Subcutaneous abdominal adipose tissue (tissue), 5 donors: ENCODE data around the gene AKT2.

Source experiments
- H3K27ac ChIP-seq: one replicate; pipeline ENCODE4 v1.7.0; 2013; ENCODE audit warnings: low read depth, mild to moderate bottlenecking, inconsistent platforms, low read length, moderate library complexity
- H3K27me3 ChIP-seq, 5 donors: one replicate each; pipeline ENCODE4 v1.7.0; 2013; ENCODE audit warnings: low read length in 5 of 5, inconsistent platforms in 1 of 5; ENCODE audit not compliant: control insufficient read depth in 5 of 5, insufficient read depth in 4 of 5
- H3K36me3 ChIP-seq, 5 donors: one replicate each; pipeline ENCODE4 v1.7.0; 2013; ENCODE audit warnings: low read length in 5 of 5; ENCODE audit not compliant: control insufficient read depth in 5 of 5, insufficient read depth in 5 of 5
- H3K4me1 ChIP-seq, 5 donors: one replicate each; pipeline ENCODE4 v1.7.0; 2013; ENCODE audit warnings: low read length in 5 of 5, mild to moderate bottlenecking in 3 of 5, moderate library complexity in 1 of 5; ENCODE audit not compliant: control insufficient read depth in 5 of 5, insufficient read depth in 5 of 5
- H3K4me3 ChIP-seq, 5 donors: one replicate each; pipeline ENCODE4 v1.7.0; 2013; ENCODE audit warnings: low read length in 5 of 5, low read depth in 1 of 5
- H3K9ac ChIP-seq, 5 donors: one replicate each; pipeline ENCODE4 v1.7.0; 2013; ENCODE audit warnings: low read length in 5 of 5, mild to moderate bottlenecking in 4 of 5, moderate library complexity in 3 of 5
- H3K9me3 ChIP-seq, 5 donors: one replicate each; pipeline ENCODE4 v1.7.0; 2013; ENCODE audit warnings: low read length in 5 of 5; ENCODE audit not compliant: control insufficient read depth in 5 of 5
- donor health status: healthy.
- donor health status: healthy.
- donor health status: healthy.
- donor health status: healthy.
- donor health status: healthy.

Gene AKT2

GRCh38 chr19:40266912-40267600, 18.1 kb downstream of the AKT2 start:
- Histone ChIP-seq H3K27ac (peak overlapping the region; percentile 82), H3K4me3 (peak overlapping the region; percentile 44 to 61 (median 60)), H3K4me1 (peaks cover 5 to 64% (median 50%) of the 10 kb centered on the region in 5 donors), H3K9ac (peak overlapping the region in 3 of 5 donors; percentile 13 to 73 (median 58)), H3K36me3 (peaks cover 0 to 58% (median 38%) of the 10 kb centered on the region in 5 donors), H3K27me3 (no peaks in the 10 kb centered on the region), H3K9me3 (no peaks in the 10 kb centered on the region)

DNA sequence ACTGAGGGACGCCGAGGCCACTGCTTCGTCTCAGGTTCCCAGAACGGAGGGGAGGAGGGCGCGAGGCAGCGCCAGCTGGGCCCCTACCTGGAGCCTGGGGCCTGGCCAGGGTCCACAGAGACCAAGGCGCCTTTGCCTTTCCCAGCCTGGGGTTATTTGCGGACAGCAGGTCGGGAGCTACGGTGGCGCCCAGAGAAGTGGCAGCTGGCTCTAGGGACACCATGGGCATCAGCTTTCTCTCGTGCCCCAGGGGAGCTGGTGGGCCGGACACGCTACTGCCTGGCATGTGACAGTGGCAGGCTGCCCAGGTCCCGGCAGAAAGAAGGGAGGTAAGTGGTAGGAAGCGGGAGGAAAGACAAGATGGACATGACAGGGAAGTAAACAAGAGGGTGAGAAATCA, 19.0 kb downstream of the AKT2 start:
- H3K9me3 ChIP-seq, result no peaks in the 10 kb centered on the region
- H3K4me3 ChIP-seq, result peak overlapping the region in 3 of 5 donors; percentile 20 to 43 (median 31)
- H3K27ac ChIP-seq, result peak overlapping the region; percentile 82
- peaks cover 0 to 56% (median 37%) of the 10 kb centered on the region in 5 donors for H3K36me3 ChIP-seq
- peak overlapping the region in 2 of 5 donors; percentile 25 to 58 for H3K9ac ChIP-seq
- H3K27me3 ChIP-seq, result no peaks in the 10 kb centered on the region
- peaks cover 5 to 64% (median 50%) of the 10 kb centered on the region in 5 donors for H3K4me1 ChIP-seq

DNA sequence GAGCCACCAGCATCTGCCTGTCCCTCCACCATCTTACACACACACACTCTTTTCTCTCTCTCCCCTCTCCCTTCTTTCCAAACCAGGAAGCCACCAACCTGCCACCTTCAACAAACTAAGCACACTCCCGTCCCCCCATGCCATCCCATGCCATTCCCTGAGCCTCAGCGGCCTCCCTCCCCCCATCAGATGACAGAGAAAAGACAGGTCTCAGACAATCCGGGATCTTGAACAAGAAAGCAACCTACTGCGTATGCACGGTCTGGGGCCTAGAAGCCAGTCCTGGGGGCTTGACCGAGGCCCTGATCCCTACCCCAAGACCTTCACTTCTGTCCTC, 19.4 kb downstream of the AKT2 start:
- peaks cover 0 to 54% (median 37%) of the 10 kb centered on the region in 5 donors for H3K36me3 ChIP-seq
- peak overlapping the region in 4 of 5 donors; percentile 2 to 43 (median 24) for H3K4me3 ChIP-seq
- H3K4me1 ChIP-seq, result peaks cover 5 to 64% (median 53%) of the 10 kb centered on the region in 5 donors
- peak overlapping the region in 2 of 5 donors; percentile 25 to 58 for H3K9ac ChIP-seq
- H3K27me3 ChIP-seq, result no peaks in the 10 kb centered on the region
- no peaks in the 10 kb centered on the region for H3K9me3 ChIP-seq
- peak overlapping the region; percentile 82 for H3K27ac ChIP-seq

GRCh38 chr19:40265055-40265762, 19.9 kb downstream of the AKT2 start:
- no peaks in the 10 kb centered on the region for H3K27me3 ChIP-seq
- H3K4me1 ChIP-seq, result peaks cover 5 to 59% (median 49%) of the 10 kb centered on the region in 5 donors
- peak overlapping the region in 3 of 5 donors; percentile 2 to 43 (median 27) for H3K4me3 ChIP-seq
- peak overlapping the region in 1 of 5 donors; percentile 58 for H3K9ac ChIP-seq
- H3K36me3 ChIP-seq, result peaks cover 0 to 49% (median 36%) of the 10 kb centered on the region in 5 donors
- H3K27ac ChIP-seq, result peak overlapping the region; percentile 82
- no peaks in the 10 kb centered on the region for H3K9me3 ChIP-seq

- Histone ChIP-seq H3K9ac (no peak overlapping the region), H3K27me3 (no peaks in the 10 kb centered on the region), H3K36me3 (peaks cover 0 to 41% (median 32%) of the 10 kb centered on the region in 5 donors), H3K9me3 (no peaks in the 10 kb centered on the region), H3K4me3 (no peak overlapping the region), H3K4me1 (peaks cover 5 to 52% (median 45%) of the 10 kb centered on the region in 5 donors), H3K27ac (no peak overlapping the region)
Observed at GRCh38 chr19:40264314-40265054, 20.7 kb downstream of the AKT2 start.

- Histone ChIP-seq H3K4me3 (no peak overlapping the region), H3K27ac (no peak overlapping the region), H3K9ac (no peak overlapping the region), H3K27me3 (no peaks in the 10 kb centered on the region), H3K4me1 (peaks cover 5 to 53% (median 45%) of the 10 kb centered on the region in 5 donors), H3K36me3 (peaks cover 0 to 37% (median 32%) of the 10 kb centered on the region in 5 donors), H3K9me3 (no peaks in the 10 kb centered on the region)
Observed at GRCh38 chr19:40263440-40264313, 21.5 kb downstream of the AKT2 start.

- Histone ChIP-seq H3K27ac (peak overlapping the region; percentile 70), H3K36me3 (peaks cover 0 to 37% (median 32%) of the 10 kb centered on the region in 5 donors), H3K27me3 (no peaks in the 10 kb centered on the region), H3K4me3 (no peak overlapping the region), H3K9me3 (no peaks in the 10 kb centered on the region), H3K4me1 (peaks cover 3 to 53% (median 35%) of the 10 kb centered on the region in 5 donors), H3K9ac (peak overlapping the region in 1 of 5 donors; percentile 28)
Observed at GRCh38 chr19:40262422-40262821, 22.7 kb downstream of the AKT2 start.

DNA sequence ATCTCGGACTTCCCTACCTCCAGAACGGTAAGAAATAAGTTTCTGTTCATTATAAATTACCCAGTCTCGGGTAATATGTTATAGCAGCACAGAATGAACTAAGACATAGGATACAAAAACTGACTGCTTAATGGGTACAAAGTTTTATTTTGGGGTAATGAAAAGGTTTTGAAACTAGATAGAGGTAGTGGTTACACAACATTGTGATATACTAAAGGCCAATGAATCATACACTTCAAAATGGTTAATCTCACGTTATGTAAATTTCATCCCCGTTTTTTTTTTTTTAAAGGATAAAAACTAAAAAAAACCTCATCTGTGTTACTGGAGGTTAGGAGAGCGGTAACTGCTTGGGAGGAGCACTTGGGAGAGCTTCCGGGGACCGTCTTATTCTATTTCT, 23.5 kb downstream of the AKT2 start:
- no peak overlapping the region for H3K9ac ChIP-seq
- no peak overlapping the region for H3K4me3 ChIP-seq
- peaks cover 0 to 53% (median 35%) of the 10 kb centered on the region in 5 donors for H3K4me1 ChIP-seq
- peaks cover 0 to 43% (median 35%) of the 10 kb centered on the region in 5 donors for H3K36me3 ChIP-seq
- peak overlapping the region; percentile 70 for H3K27ac ChIP-seq
- H3K27me3 ChIP-seq, result no peaks in the 10 kb centered on the region
- H3K9me3 ChIP-seq, result no peaks in the 10 kb centered on the region

GRCh38 chr19:40257096-40257517, 28.0 kb downstream of the AKT2 start:
- no peaks in the 10 kb centered on the region for H3K9me3 ChIP-seq
- no peaks in the 10 kb centered on the region for H3K27me3 ChIP-seq
- peak overlapping the region; percentile 76 for H3K27ac ChIP-seq
- peaks cover 0 to 62% (median 52%) of the 10 kb centered on the region in 5 donors for H3K4me1 ChIP-seq
- H3K4me3 ChIP-seq, result no peak overlapping the region
- H3K36me3 ChIP-seq, result peaks cover 0 to 45% (median 39%) of the 10 kb centered on the region in 5 donors
- no peak overlapping the region for H3K9ac ChIP-seq
